HG02610 (cell line): ENCODE measurements around the gene GASK1A.
"Not testable (repeated sequence)": the region's sequence is repeated elsewhere in the genome, so short reads cannot be mapped to it uniquely, and the experiment has no call there.

Experiments used
- ATAC-seq: cut with Tn5 transposase; IDR thresholded peaks from one replicate; pipeline ENCODE4 v1.9.1; 2021; ENCODE audit warnings: mild to moderate bottlenecking, moderate library complexity; ENCODE audit not compliant: unreplicated experiment

GASK1A gene

GRCh38 chr3:42979044-42979972 lies at the start of gene GASK1A:
TSS of gene GASK1A (plus strand) at chr3:42979311. CDS start at chr3:42979643, 332 bp downstream.
- no peak for ATAC-seq

GRCh38 chr3:42934111-42934510 lies 45.0 kb upstream of the GASK1A start:
- no peak for ATAC-seq

GRCh38 chr3:42934910-42935309 lies 44.2 kb upstream of the GASK1A start:
- ATAC-seq: no peak

GRCh38 chr3:42935472-42935871 lies 43.6 kb upstream of the GASK1A start:
- ATAC-seq: no peak

GRCh38 chr3:42936157-42936981 lies 42.7 kb upstream of the GASK1A start:
- ATAC-seq: no peak

- ATAC-seq: no peak
Measured at GRCh38 chr3:42937334-42937733, 41.8 kb upstream of the GASK1A start.

GRCh38 chr3:42942693-42943092 lies 36.4 kb upstream of the GASK1A start:
- ATAC-seq: no peak

GRCh38 chr3:42946050-42946449 lies 33.1 kb upstream of the GASK1A start:
- no peak for ATAC-seq

GRCh38 chr3:42957573-42957972 lies 21.5 kb upstream of the GASK1A start:
- ATAC-seq: no peak

GRCh38 chr3:42960282-42960681 lies 18.8 kb upstream of the GASK1A start:
- ATAC-seq: no peak

GRCh38 chr3:42960786-42961185 lies 18.3 kb upstream of the GASK1A start:
- no peak for ATAC-seq

GRCh38 chr3:42961633-42962032 lies 17.5 kb upstream of the GASK1A start:
- ATAC-seq: no peak

- no peak for ATAC-seq
Measured at GRCh38 chr3:42963269-42963668, 15.8 kb upstream of the GASK1A start.

- ATAC-seq: no peak
Measured at GRCh38 chr3:42964266-42964665, 14.8 kb upstream of the GASK1A start.

GRCh38 chr3:42970557-42970956 lies 8.6 kb upstream of the GASK1A start:
- ATAC-seq: no peak

- ATAC-seq: no peak
Measured at GRCh38 chr3:42970976-42971772, 7.9 kb upstream of the GASK1A start.

GRCh38 chr3:42974906-42975305 lies 4.2 kb upstream of the GASK1A start:
- ATAC-seq: not testable (repeated sequence)

- ATAC-seq: no peak
Measured at GRCh38 chr3:42975456-42975855, 3.7 kb upstream of the GASK1A start.

GRCh38 chr3:42975955-42976354 lies 3.2 kb upstream of the GASK1A start:
- ATAC-seq: no peak

- no peak for ATAC-seq
Measured at GRCh38 chr3:42980209-42980608, 1.1 kb downstream of the GASK1A start.

GRCh38 chr3:42980909-42981308 lies 1.8 kb downstream of the GASK1A start:
- no peak for ATAC-seq
